RCC 7860 (cell line): ENCODE data around the gene SYN1.
"Not testable (repeated sequence)": the region's sequence is repeated elsewhere in the genome, so short reads cannot be mapped to it uniquely, and the experiment has no call there.

Experiments
- DNase-seq: peaks from one replicate; pipeline ENCODE4 v3.0.0-alpha.2; 2015; ENCODE audit warnings: low spot score
- FAIRE-seq: peaks from 2 replicates; lab custom pipeline; 2012; peaks lifted over from hg19 to GRCh38; lab: Jason Lieb, UNC

Gene SYN1

DNA sequence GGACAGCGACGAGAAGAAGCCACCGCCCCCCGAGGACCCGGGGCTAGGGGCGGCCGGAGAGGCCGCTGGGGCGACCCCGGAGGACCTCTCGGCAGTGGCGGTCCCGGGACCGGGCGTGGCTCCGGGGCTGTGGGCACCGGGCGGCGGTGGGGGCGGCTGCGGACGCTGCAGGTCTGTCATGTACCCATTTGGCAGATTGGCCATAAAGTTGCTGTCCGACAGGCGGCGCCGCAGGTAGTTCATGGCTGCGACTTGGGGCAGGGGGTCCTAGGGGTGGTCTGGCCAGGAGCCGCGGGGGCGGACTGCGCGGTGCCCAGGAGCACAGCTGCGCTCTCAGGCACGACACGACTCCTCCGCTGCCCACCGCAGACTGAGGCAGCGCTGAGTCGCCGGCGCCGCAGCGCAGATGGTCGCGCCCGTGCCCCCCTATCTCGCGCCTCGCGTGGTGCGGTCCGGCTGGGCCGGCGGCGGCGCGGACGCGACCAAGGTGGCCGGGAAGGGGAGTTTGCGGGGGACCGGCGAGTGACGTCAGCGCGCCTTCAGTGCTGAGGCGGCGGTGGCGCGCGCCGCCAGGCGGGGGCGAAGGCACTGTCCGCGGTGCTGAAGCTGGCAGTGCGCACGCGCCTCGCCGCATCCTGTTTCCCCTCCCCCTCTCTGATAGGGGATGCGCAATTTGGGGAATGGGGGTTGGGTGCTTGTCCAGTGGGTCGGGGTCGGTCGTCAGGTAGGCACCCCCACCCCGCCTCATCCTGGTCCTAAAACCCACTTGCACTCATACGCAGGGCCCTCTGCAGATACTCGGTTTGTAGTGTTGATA lies at the start of gene SYN1:
Gene SYN1 (minus strand): TSS at position 372 of the 817 bp plus-strand sequence. CDS start 129 bp downstream, at position 243.
- DNase-seq (no peak), FAIRE-seq (no peak)

DNA sequence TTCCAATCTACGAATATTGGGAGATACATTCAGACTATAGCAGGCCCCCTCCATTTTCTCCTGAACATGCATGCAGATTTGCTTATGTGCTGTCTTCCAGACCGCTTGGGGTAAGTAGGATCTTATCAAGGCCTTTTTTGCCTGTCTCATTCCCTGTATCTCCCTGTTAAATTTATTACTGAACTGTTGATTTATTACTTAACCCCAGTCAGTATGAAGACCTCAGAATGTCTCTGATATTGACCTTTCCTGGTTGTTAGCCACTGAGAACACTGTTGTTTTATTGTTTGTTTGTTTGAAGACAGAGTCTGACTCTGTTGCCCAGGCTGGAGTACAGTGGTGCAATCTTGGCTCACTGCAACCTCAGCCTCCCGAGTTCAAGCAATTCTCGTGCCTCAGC lies 46.1 kb upstream of the SYN1 start:
- FAIRE-seq, DNase-seq: not testable (repeated sequence)

DNA sequence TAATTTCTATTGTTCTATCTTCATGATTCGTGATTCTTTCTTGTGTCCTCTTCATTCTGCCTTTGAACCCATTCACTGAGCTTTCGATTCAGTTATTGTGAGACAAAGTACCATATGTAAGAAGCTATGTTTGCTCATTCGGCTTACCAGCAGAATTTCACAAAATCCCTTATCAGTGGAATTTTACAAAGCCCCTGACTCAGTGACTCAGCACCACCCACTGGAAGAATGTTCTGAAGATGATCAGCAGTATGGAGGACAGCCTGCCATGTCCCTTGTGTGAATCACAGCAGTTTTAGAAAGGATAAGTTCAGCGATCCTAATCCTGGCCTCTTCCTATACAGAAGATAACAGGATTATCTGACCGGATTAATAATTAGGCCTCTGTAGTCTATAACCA lies 45.1 kb upstream of the SYN1 start:
- DNase-seq (no peak), FAIRE-seq (no peak)

DNA sequence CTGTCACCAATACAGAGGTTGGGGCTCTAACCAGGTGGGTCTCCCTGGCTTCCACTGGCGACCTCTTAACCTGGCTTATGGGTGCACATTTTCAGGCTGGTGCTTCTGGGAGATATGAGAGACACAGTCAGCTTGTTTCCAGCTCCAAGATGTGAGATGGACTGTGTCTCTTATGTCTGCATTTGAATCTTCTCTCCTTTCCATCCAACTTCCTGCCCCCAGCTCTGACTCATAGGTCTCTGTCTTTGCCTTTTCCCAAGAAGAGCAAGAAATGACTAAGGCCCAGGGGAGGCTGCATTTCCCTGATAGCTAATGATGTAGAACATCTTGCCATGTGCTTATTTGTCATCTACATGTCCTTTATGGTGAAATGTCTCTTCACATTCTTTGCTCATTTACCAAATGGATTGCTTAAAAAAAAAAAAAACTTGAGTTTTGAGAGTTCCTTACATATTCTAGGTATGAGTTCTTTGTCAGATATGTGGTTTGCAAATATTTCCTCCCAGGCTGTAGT lies 42.5 kb upstream of the SYN1 start:
- FAIRE-seq (peak; percentile 96), DNase-seq (peak; percentile 85)

DNA sequence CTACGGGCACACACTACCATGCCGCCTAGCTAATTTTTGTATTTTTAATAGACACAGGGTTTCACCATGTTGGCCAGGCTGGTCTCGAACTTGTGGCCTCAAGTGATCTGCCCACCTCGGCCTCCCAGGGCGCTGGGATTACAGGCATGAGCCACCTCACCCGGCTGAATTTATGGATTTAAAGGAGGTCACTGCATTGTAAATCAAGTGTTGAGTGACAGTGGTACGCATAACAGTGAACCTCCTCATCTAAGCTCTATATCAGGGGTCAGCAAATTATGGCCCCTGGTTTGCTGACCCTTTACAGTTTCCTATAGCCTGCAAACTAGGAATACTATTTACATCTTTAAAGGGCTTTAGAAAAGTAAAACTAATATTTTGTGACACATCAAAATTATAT lies 41.9 kb upstream of the SYN1 start:
- DNase-seq, result no peak
- no peak for FAIRE-seq

DNA sequence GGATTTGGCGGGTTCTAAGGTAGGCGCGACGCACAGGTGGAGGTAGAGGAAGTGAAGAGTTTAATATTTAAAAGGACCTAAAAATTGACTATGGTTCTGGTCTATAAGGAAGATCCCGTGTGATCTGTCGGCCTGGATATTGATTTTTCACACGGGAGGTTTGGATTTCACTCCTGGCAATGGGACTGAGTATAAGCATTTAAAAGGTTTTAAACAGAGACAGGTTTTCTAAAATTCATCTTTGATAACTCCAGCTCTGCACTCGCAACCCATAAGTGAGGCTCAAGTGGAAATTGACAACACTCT lies 39.7 kb upstream of the SYN1 start:
- FAIRE-seq, result no peak

DNA sequence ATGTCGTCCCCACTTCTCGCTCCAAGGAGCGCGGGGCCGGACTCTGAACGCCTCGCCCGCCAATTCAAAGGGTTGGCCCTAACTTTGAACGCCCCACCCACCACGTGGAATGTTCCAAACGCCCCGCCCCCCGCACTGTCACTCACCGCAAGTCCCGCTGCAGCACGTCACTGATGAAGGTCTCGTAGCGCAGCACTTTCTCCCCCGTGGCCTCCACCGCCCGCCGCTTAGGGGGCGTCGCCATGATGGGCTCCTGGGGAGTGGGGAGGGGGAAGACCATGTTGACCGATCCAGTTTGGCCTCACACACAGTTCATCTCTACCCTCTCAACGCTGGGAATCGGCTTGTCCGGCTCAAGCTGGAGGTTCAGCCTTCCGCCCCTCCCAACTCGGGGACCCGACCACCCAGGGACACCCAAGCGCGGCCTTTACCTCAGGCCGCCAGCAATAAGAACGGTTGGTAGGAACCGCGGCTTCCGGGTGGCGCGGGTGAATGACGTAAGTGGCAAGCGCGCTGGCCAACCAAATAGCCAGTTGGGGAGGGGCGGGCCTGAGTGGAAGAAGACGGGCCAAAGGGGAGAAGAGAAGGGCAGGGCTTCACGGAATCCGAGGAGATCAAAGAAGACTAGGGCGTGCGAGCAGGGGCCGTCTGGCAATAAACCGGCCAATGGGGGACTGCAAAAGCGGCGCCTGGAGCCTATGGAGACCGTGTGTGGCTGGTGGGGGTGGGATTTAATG lies 39.2 kb upstream of the SYN1 start, which contains the start of gene UXT:
Gene UXT (minus strand): TSS at position 497 of the 737 bp plus-strand sequence. CDS start 253 bp downstream, at position 244.
- FAIRE-seq (peak; percentile 91), DNase-seq (peak; percentile 87)

More for the DNA sequence above, 39.7 kb upstream of the SYN1 start:
- no peak for DNase-seq

DNA sequence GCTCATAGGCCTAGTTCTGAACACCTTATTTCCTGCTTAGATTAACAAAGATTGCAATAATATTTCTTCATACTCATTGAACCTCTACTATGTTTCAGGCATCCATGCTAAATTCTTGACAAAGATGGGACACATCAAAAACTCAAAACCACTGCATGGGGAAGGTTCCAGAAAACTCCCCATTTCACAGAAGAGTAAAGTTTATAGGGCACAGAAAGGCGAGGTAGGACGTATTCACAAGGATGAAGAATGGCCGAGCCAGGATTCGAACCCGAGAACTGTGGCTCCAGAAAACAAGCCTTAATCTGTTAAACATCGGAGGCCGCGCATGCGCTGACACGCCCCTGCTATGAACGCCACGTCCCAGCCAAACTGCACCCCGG lies 38.6 kb upstream of the SYN1 start:
- DNase-seq, result no peak
- no peak for FAIRE-seq

DNA sequence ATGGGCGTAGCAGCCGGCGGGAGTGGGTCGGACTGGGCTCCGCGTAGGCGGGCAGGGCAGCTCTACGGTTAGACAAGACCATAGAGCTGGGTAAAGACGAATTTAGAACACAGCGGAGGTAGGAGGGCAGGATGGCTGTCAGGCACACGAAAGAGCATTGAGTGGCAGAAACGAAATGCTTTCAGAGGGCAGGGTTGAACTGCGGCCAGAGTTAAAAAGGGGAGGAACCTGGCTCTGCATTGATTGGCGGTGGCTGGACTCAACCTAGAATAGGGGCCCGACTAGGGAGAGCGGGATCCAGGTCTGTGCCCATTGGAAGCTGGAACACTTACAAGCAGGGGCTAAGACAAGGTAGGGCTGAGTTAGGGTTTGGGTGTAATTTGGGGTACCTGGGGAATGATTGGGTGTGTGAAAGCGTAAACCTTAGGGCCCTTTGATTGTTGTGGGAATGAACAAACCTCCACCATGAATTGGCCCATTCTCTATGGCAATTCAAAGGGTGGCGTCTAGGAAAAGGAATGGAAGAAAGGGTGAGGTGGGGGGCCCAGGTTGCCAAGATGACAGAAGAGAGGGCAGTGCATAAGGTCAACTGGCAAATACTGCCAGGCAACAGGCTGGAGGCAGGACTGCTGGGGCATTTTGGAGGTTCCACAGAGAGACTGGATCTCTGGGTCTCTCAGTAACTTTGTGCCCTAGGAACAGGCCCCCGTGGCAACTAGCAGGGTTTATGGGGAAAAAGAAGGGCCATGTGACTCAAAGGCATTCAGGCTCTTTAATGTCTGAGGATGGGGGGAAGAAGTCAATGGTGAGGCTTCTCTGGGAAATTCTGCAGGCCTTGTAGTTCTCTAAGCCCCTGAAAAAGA lies 31.6 kb upstream of the SYN1 start:
- no peak for FAIRE-seq
- DNase-seq, result no peak

DNA sequence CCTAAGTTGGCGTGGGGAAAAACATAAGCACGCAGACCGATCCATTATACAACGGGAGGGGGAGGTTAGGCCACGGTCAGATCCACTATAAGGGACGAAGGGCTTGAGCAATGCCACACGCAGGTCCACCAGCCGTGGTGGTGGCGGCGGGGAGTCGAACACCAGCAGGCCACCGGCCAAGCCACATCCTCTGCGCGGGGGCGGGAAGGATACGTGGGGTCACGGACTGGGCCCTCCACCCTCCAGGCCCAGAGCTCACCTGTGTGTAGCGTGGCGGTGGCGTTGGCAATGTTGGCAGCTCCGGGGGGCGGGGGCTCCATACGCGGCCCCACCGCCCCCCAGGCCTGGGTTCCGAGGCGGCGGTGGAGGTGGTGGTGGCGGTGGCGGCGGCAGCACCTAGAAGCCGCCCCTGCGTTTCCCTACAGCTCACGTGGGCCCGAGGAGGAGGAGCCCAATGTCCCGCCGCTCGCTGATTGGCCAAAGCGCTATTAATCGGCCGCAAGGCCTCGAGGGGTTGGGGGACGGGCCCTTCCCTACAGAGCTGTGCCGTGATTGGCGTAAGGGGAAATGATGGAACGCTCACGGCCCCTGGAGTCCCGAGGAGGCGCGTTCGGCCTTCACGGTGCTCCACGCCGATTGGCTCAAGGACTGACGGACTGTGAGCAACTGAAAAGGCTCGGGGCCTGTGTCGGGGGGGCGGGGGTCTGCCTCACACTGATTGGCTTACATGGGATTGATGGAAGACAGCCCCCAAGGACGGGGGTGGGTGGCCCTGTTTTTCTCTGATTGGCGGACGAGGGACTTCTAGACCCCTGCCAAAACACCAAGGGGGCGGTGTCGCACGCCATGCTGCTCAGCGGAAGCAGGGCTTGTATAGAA lies 30.7 kb upstream of the SYN1 start, which contains the start of gene ELK1:
Gene ELK1 (minus strand): TSS at position 400 of the 879 bp plus-strand sequence. CDS start 9,122 bp downstream, outside the sequence.
- peak; percentile 95 for FAIRE-seq
- DNase-seq, result peak; percentile 88

DNA sequence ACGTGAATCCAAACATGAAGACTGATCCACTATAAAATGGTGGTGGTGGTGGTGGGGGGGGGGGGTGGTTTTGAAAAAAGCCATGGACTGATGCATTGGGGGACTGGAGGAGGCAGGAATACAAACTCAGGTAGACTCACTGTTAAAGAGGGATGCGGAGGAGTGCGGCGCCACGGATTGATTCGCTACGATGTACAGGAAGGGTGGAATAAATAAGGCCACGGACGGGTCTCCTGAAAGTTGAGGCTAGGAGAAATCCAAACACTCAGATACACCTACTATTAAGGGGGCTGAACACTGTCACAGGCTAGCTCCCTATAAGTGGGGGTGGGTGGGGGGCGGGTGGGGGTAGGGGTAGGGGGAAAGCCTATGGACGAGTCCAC lies 30.1 kb upstream of the SYN1 start:
- no peak for FAIRE-seq
- no peak for DNase-seq

DNA sequence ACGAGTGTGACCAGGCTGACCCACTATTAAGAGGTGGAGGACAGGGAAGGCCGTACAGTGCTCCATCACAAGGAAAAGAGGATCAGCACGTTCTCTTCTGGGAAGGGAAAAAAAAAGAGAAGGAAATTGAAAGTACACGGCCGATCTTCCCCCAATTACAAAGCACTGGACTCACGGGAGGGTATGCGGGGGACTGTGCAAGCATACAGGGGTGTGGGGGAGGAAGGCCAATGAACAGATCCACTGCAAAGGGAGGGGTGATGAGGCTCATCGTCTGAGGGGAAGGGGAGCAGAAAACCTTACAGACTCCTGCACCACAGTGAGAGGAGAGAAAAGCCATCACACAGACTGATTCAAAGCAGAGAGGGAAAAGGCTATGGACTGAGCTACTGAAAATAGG lies 29.6 kb upstream of the SYN1 start:
- DNase-seq (no peak), FAIRE-seq (no peak)

DNA sequence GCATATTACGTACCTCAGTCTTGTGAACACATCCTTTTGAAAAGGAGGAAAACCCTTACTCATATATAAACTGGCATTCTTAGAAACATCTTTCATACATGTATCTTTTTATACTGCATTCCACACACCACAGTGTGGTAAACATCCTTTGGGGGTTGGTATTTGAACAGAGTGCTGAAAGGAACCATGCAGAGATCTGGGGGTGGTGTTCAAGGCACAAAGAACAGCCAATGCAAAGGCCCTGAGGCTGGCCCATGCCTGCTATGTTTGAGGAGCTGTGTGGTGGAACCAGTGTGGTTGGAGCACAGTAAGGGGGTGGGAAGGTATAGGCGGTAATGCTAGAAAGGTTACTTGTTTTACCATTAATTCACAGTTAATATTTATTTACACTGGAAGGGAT lies 28.7 kb upstream of the SYN1 start:
- no peak for FAIRE-seq
- no peak for DNase-seq

DNA sequence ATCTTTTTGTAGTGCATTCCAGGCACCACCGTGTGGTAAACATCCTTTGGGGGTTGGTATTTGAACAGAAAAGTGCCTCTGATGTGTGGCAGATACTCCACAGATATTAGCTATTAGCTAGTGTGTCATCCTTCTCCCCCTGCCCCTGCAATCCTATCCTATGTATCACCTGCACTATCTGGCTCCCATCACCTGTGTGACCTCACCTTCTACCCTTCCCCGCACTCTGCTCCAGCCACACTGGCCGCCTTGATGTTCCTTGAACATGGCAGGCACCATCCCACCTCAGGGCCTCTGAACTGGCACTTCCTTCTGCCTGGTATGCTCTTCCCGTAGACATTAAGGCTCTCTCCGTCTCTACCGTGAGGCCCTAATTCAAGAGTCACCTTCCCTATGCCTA lies 27.0 kb upstream of the SYN1 start:
- no peak for FAIRE-seq
- DNase-seq, result no peak

DNA sequence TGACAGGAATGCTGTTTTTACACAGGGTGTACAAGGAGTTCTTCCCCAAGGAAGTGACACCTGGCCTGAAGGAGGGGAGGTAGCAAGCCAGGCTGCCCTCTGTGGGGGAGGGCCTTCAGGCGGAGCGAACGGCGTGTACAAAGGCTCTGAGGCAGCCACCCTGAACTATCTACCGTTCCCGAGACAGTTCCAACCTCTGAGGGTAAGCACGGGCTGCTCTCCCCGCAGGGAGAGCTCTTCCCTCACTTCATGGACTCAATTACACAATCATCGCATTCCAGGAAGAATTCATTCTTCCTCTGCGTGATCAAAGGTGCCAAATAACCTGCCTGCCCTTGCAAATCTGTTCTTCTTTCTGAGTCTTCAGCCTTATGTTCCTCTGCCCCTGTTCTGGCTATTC lies 25.9 kb upstream of the SYN1 start:
- FAIRE-seq, result no peak
- no peak for DNase-seq

DNA sequence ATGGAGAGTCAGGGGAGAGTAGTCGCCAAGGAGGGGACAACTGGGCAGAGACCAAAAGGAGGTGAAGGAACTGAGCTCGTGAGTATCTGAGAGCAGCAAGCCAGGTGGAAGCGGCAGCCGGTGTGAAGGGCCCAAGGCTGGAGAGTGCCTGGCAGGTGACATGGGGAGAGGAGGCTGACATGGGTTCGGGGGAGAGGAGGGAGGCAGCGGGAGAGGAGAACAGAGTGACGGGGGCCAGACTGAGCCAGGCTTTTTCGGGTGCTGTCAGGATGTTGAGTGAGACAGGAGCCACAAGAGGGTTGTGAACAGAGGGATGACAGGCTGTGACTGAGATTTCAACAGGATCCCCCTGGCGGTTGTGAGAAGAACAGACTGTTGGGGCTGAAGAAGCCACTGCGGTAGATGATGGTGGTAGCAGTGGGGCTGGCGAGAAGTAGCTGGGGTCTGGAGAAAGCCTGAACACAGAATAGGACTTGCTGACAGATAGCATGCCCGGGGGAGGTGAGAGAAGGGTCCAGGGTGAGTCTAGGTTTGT lies 25.0 kb upstream of the SYN1 start:
- no peak for DNase-seq

DNA sequence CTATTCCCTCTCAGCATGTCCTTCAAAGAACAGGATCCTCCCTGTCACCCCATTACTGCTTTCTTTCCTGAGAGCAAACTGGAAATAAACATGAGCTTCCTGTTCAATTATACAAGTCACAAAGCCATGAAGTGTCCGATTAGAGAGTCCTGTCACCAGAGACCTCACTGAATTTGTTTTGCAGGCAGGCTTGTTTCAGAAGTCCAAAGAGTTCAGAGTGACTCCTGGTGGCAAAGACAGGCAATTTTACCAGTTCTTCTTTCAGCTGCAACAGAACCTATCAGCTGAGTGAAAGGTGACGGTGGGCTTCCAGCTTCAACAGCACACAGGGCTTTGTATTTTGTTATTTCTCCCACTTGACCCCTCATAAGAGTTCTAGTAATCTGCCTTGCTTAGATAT lies 24.3 kb upstream of the SYN1 start:
- no peak for FAIRE-seq
- DNase-seq, result no peak

More for the DNA sequence above, 25.0 kb upstream of the SYN1 start:
- FAIRE-seq, result no peak

DNA sequence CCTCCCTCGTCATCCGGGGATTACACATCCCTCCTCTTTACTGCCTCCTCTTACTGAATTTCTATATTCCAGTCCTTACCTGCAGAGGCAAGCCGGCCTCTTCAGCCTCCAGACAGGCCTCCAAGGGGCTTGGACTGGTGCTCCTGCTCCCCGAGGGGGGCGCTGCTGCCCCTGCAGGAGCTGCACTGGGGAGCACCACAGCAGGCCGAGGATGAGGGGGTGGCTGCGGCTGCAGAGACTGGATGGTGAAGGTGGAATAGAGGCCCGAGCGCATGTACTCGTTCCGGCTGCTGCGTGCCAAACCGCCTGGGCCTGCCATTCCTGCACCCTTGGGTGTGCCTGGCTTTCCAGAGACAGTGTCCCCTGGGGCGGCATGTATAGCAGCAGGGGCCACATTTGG lies 19.2 kb upstream of the SYN1 start:
- no peak for DNase-seq
- FAIRE-seq, result no peak

DNA sequence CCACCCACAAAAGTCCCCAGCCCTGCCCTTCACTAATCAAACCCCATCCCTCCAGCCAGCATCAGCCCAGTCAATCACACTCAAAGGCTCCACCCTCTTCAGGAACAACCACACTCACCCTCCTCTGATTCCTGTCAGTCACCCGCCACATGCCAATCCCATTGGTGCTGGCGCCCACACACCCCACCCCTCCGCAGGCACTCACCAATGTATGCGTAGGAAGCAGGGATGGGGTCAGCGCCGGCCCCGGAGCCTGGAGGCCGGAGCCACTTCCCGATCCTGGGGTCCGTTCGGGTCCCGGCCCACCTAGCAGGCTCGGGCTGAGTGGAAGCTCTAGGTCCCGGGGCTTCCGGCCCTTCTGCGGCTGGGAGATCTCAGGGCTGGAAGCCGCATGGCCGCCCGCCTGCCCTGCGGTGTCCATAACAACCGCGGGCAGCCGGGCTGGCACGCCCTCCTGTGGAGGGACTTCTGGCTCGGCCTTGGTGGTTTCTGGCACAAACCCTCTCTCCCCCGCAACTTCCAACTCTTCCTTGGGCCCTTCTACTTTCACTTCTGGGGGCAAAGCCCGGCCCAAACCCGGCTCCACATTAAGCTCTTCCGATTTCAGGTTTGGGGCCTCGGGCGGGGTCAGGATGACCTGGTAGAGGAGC lies 18.0 kb upstream of the SYN1 start:
- DNase-seq (no peak), FAIRE-seq (no peak)
